GM21390 (cell line): ENCODE measurements around the gene SCN8A.
"Not testable (repeated sequence)": the region's sequence is repeated elsewhere in the genome, so short reads cannot be mapped to it uniquely, and the experiment has no call there.

ENCODE experiments used
- ATAC-seq: cut with Tn5 transposase; IDR thresholded peaks from one replicate; pipeline ENCODE4 v1.9.1; 2021; ENCODE audit not compliant: unreplicated experiment

The SCN8A gene

GRCh38 chr12:51760231-51760630 is 169.2 kb downstream of the SCN8A start:
- ATAC-seq: no peak

DNA sequence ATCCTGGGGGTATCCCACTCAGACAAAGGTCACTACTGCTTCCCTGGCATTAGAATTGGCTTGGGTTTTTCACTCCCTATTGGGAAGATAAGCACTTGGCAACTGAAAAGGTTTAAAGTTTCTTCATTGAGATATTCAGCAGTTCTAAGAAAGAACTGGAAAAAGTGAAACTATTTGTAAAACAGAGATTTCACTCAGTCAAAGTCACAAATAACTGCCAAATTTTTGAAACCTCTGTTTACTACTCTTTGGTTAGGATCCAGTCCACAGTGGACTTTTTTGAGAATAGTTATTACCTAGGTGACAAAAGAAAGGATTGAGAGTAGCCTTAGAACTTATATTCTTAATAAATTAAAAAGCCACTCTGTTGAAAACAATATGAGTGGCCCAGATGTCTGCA is 172.7 kb downstream of the SCN8A start:
- no peak for ATAC-seq

- no peak for ATAC-seq
These were observed 175.1 kb downstream of the SCN8A start for GRCh38 chr12:51766067-51766676.

DNA sequence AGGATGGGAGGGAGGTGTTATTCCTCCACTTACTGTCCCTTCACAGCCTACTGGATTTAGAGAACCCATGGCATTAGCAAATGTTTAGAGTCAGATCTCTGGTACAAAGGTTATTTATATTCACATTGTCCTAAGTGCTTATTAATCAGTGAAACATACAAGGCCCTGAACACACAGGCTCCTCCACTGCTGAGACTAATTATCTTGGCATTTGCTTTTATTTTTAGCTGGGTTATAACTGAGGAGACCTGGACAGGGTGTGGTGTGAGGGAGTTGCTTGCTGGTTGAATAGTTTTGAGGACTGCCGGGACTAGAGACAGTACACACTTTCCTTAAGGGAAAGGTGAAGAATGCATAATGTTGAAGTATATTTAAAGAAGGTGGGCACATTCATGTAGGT is 180.0 kb downstream of the SCN8A start:
- ATAC-seq: no peak

DNA sequence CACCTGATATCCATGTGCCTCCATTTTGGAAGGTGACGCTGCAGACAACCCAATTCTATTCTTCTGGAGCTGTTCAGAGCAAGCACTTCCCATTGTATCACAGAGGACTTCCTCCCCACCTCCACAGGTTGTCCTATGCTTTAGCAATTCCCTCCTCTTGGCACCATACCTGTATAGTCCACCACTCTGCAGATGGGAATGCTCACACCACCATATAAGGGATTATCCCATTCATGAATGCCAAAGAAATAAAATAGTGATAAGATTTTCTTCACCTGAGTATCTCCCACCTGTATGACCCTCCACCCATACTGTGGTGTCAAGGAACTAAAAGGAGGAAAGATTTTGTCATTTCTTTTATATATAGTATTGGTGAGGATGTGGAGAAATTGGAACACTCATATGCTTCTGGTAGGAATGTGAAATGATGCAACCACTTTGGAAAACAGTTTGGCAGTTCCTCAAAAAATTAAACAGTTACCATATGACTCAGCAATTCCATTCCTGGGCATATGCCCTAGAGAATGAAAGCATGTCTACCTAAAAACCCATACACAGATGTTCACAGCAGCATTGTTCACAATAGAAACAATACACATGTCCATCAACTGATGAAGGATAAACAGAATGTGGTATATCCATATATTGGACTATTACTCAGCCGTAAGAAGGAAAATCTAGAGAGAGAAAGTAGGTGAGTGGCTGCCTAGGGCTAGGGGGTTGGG is 182.3 kb downstream of the SCN8A start:
- no peak for ATAC-seq

- no peak for ATAC-seq
These were observed 183.9 kb downstream of the SCN8A start for GRCh38 chr12:51774933-51775332.

DNA sequence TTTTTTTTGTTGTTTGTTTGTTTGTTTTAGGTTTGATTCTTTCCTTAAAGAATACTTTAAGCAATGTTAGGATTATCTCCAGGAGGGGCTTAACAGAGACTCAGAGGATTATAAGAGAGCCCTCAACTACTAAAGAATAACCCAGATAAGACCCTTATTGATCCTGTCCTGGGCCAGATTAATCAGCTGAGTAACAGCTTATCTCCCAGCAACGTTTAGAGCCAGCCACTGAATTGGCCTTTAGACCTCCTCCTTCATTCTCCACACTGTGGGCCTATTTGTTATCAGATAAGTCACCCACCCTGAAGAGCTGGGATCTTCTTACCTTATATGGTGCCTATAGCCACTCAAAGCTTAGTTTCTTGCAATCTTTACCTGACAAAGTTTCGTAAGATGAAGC is 186.4 kb downstream of the SCN8A start:
- no peak for ATAC-seq

- no peak for ATAC-seq
These were observed 186.9 kb downstream of the SCN8A start for GRCh38 chr12:51777973-51778372.

GRCh38 chr12:51779876-51780275 is 188.8 kb downstream of the SCN8A start:
- no peak for ATAC-seq

DNA sequence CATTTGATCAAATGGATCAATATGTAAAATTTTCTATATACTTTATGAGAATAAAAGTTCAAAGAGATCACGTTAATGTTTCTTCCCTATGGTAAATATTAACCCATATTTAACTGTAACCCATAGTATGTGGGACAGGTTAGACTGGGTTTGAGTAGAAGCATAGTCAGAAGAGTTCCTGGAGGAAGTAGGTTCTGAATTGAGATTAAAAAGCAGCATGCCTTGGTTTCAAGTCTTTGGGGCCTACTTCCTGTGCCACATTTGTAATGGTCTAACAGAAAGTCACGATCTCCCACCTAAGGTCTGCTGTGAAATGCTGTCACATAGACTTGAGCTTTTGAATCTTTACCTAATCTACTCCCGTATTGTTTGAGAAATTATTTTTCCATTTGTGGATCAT is 193.7 kb downstream of the SCN8A start:
- ATAC-seq: no peak

- no peak for ATAC-seq
These were observed 194.9 kb downstream of the SCN8A start for GRCh38 chr12:51785906-51786305.

DNA sequence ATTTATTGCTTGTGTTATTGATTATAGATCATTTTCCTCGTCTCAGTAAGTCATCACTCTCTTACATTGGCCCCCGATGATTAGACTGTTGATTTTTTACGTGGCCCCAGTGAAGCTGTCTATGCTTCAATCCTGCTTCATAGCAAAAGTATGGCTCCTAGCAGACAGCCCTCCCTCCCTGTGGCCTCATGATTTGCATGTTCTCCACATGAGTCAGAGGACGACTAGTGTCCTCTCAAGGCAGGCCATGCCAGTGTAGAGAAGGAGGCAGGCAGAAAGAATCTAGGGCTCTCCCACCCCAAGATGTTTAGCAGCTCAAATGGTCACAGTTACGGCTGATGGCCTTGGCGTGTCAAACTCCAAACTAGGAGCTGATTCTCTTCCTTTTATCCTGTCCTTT is 197.8 kb downstream of the SCN8A start:
- no peak for ATAC-seq

- ATAC-seq: no peak
These were observed 201.4 kb downstream of the SCN8A start for GRCh38 chr12:51792417-51792816.

DNA sequence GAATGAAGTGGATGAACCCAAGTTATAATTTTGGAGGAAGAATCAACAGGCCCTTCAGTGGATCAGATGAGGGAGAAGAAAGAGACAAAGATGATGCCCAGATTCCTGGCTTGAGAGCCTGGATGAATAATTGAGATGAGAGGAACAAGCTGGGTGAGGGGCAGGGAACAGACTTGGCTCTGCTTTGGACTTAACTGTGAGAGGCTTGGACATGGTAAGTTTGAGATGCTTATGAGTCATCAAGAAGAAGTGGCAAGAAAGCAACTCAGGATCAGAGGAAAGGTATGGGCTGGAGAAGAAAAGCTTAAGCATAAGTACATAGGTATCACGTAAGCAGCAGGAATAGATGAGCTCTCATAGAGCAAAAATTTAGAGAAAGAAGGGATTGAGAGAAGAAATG is 202.2 kb downstream of the SCN8A start:
- no peak for ATAC-seq

GRCh38 chr12:51797301-51797700 is 206.3 kb downstream of the SCN8A start:
- no peak for ATAC-seq

- ATAC-seq: not testable (repeated sequence)
These were observed 207.0 kb downstream of the SCN8A start for GRCh38 chr12:51798051-51798450.

DNA sequence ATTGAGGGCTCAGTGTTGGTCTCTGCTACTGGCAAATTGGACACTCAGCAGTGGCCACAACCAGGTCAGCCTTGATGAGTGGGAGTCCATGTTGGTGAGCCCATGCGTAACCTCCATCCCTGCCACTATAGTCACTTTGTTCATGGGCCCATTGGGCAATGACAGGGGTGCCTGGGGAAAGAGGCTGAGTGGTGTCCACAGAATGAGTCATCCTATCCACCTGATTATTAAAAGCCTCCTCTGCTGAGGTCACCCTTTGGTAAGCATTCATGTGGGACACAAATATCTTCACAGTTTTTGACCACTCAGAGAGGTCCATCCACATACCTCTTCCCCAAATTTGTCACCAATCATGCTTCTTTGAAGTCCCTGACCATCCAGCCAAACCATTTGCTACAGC is 207.5 kb downstream of the SCN8A start:
- no peak for ATAC-seq

- no peak for ATAC-seq
These were observed 210.0 kb downstream of the SCN8A start for GRCh38 chr12:51801027-51801426.

DNA sequence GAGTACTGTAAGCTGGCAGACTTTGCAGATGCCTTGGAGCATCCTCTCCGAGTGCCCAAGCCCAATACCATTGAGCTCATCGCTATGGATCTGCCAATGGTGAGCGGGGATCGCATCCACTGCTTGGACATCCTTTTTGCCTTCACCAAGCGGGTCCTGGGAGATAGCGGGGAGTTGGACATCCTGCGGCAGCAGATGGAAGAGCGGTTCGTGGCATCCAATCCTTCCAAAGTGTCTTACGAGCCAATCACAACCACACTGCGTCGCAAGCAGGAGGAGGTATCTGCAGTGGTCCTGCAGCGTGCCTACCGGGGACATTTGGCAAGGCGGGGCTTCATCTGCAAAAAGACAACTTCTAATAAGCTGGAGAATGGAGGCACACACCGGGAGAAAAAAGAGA is 215.9 kb downstream of the SCN8A start:
- ATAC-seq: no peak

GRCh38 chr12:51809193-51809592 is 218.2 kb downstream of the SCN8A start:
- ATAC-seq: no peak

GRCh38 chr12:51811203-51812202 is 220.5 kb downstream of the SCN8A start:
- ATAC-seq: no peak

GRCh38 chr12:51812871-51813270 is 221.8 kb downstream of the SCN8A start:
- no peak for ATAC-seq
